NK-92 (cell line): ENCODE data around the gene SLC34A1.
"Not testable (repeated sequence)": the region's sequence is repeated elsewhere in the genome, so short reads cannot be mapped to it uniquely, and the experiment has no call there.

Experiments used
- DNase-seq: peaks from one replicate; lab custom pipeline; 2025; ENCODE audit not compliant: unreplicated experiment; lab: John Stamatoyannopoulos, UW

The SLC34A1 gene

DNA sequence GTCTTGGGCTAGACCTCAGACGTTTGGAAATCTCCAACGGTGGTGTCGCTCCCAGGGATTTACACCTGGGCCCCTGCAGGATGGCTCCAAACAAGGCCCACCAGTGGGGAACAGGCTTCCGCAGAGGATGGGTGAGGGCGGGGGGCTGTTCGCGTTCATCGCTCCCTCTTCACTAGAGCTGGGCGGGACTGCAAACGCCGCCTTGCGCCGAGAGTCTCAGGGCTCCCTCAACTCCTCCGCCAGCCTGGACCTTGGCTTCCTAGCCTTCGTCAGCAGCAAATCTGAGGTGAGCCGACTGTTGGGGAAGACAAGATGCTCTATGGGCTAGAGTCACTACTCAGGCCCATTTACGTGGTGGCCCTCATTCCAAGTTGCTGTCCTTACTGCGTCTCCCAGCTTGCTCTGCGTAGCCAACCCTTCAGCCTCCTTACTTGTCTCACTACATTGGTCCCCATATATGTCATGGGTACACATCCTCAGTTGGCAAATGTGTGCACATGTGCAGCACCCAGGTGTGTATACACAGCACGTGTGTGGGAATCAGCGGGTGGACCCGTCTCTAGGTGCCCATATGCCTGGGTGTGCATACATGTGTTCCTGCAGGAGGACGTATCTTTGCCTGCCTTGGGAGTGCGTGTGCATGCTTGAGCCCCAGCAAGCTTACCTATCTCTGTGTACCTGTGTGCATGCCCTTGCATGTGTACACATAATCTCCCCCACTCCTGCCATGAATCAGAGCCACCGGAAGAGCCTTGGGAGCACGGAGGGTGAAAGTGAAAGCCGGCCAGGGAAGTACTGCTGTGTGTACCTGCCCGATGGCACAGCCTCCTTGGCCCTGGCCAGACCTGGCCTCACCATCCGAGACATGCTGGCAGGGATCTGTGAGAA lies 16.0 kb upstream of the SLC34A1 start:
- DNase-seq: no peak

DNA sequence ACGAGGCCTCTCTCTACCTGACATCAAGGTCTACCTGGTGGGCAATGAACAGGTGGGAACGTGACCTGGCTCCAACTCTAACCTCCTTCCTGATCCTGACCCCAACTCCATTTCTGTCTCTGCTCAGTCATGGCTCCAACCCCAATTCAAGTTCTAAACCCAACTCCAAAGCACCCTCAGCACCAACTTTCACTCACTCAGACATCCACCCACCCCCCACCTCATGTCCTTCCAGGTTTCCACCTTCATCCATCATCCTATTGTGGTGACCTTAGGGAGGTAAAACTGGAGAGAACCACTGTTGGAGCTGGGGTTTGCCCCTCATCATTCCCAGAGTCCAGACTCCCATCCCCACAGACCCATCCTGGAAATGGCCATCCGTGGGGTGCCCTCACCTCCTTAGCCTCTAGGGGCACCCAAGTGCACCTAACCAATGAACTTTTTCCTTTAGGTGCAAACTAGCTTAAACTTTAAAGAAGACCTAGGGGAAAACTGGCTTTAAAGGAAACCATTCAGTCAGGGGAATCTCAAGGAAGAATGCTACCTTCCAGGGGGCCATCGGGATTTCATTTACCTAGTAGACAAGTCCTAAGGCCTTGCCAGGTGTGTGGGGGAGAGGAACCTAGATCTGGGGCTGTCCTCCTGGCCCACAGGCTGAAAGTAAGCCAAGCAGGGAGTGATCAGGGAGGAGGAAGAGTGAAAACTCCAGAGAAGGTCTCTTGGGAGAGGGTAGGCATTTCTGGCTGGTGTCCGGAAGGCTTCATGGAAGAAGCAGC lies 15.2 kb upstream of the SLC34A1 start:
- DNase-seq: no peak

GRCh38 chr5:177369645-177370440 lies 14.4 kb upstream of the SLC34A1 start:
- no peak for DNase-seq

DNA sequence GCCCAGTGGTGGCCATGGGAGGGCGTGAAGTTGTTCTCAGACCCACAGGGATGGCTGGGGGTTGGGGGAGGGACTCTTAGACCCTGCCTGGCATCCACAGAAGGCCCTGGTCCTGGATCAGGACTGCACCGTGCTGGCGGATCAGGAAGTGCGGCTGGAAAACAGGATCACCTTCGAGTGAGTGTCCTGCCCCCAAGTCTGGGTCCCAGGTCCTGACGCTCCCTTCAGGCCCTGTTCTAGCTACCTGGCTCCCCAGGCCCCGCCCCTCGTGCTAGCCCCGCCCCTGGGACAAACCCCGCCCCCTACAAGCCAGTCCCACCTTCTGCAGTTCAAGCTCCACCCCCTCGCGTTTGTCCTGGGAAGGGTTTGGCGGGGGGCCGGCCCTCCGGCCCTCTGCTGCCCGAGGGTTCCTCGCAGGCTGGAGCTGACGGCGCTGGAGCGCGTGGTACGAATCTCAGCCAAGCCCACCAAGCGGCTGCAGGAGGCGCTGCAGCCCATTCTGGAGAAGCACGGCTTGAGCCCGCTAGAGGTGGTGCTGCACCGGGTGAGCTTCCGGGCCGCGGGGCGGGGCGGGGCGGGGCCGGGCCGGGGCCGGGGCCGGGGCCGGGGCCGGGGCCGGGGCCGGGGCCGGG lies 13.6 kb upstream of the SLC34A1 start:
- no peak for DNase-seq

DNA sequence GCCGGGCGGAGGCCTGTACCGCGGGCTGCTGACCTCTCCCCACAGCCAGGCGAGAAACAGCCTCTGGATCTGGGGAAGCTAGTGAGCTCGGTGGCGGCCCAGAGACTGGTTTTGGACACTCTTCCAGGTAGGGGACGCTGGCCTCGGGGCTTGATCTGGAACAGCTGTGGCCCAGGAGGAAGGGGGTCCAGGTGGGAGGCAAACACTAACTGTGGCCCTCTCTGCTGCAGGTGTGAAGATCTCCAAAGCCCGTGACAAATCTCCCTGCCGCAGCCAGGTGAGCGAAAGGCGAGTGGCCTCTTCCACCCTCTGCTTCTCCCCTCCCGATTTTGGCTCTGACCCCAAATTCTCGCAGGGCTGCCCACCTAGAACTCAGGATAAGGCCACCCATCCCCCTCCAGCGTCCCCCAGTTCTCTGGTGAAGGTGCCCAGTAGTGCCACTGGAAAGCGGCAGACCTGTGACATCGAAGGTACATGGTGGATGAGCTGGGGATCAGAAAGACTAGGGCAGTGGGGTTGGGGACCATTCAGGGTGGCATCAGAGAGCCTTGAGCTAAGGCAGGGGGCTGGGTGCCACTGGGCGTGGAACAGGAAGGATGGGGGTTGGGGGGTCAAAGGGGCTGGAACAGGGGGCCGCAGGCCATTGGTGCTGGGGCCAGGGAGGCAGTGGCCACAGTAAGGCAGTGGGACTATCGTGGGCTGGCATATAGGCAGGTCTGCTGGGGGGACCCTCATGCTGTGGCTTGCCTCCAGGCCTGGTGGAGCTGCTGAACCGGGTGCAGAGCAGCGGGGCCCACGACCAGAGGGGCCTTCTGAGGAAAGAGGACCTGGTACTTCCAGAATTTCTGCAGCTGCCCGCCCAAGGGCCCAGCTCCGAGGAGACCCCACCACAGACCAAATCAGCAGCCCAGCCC lies 12.9 kb upstream of the SLC34A1 start:
- DNase-seq: no peak

DNA sequence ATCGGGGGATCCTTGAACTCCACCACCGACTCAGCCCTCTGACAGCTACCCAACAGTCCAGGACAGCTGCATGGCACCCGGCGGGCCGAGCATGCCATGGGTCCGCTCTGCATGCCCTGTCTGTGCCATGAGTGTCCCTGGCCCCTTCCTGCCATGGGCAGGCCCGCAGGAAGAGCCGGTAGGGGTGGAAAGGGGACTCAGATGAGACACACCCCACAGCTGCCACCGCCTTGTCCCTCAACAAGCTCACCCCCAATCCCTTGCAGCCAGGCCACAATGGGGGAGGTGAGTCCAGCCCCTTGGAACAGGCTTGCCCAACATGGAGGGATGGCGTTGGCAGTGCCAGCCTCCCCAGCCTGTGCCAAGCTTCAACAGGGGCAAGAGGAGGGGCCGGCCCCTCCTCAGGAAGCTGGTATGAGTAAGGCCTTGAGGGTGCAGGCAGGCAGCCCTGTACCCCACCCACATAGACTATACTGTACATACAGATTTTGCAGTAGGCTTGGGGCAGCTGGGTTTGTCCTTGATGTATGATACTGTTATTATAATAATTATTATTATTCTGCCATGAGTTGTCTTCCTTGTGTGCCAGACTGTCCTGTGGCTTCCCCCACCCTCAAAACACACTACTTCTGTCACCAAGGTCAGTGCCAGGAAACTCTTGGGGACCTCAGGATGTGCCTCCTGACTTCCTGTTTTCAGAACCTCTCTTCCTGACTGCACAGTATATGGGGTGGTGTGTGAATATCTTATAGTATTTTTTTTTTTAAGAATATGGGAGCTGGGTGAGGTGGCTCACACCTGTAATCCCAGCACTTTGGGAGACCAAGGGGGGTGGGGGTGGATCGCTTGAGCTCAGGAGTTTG lies 12.0 kb upstream of the SLC34A1 start:
- DNase-seq: no peak

DNA sequence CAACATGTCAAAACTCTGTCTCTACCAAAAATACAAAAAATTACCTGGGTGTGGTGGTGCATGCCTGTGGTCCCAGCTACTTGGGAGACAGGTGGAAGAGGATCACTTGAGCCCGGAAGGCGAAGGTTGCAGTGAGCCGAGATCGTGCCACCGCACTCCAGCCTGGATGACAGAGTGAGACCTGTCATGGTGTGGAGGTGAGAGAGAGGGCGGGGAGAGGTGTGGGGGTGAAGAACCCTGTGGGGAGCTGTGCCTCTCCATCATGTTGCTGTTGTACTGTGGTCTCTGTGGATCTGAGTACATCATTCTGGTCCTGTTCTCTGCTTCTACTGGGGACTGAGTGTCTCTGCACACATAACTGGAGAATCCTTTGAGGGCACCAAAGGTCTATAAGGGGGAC lies 11.3 kb upstream of the SLC34A1 start:
- no peak for DNase-seq

GRCh38 chr5:177373806-177374205 lies 10.4 kb upstream of the SLC34A1 start:
- DNase-seq: no peak

DNA sequence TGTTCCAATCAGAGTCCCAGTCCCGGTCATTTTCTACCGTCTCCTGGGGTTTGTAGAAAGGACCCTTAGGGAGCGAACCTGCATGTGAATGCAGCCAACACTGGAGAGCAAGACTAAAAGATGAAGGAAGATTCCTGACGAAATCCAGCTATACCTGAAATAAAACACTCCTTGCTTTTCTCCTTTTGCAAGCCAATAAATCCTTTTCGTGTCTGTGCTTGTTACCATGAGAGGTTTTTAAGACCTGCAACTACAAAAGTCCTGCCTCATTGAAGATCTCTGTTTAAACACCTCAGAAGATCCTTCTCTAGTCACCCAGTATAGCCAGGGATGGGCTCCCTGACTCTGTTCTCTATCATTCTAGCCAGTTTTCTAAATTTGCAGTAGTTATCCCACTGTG lies 10.0 kb upstream of the SLC34A1 start:
- DNase-seq: no peak

DNA sequence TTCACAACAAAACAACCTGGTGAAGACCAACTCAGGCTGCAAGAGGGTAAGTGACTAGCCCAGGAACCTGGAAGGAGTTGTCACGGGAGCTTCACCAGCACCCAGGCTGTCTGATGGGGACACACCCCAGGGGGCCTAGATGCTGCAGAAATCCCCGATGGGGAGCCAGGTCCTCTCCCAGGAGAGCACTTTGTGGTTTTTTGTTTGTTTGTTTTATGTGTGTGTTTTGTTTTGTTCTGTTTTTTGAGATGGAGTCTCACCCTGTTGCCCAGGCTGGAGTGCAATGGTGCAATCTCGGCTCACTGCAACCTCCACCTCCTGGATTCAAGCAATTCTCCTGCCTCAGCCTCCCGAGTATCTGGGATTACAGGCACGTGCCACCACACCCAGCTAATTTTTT lies 8.7 kb upstream of the SLC34A1 start:
- DNase-seq: not testable (repeated sequence)

- no peak for DNase-seq
Observed at GRCh38 chr5:177376107-177376506, 8.1 kb upstream of the SLC34A1 start.

DNA sequence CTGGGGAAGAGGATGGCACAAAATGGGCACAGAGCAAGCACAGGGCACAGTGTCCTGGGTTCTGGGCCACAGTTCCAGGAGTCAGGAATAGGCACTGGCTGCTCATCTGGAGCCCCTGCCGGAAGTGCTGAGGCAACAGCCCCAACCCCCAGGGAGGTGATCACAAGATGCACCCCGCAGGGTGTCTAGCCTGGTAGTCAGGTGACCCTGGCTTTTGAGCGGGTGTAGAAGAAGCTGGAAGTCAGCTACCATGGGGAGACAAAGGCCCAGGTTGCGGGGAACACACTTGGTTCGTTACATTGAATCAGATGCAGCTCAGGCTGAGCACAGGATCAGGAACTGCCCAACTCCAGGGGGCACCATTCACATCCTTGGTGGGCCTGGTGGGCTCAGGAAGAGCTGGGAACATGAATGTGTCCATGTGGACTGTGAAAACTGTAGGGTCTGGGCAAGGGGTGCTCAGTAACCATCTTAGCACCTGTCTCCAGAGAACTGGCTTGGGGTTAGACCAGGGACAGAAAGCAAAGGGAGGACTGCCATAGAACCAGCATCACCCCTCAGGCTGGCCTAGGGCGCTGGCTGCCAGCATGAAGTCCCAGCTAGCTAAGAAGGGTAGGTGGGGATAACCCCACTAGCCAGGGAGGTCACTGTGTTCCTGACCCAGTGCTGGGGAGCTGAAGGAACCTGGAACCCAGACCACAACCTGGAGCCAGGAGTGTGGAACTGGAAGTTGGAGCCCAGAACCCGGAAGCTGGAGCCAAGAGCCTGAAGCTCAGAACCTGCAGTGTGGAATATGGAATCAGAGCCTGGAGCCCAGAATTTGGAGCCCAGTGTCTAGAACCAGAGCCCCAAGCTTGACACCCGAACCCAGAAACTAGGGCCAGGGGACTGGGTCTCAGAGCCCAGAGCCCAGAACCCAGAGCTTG lies 6.1 kb upstream of the SLC34A1 start:
- no peak for DNase-seq

GRCh38 chr5:177378884-177379883 lies 5.0 kb upstream of the SLC34A1 start:
- no peak for DNase-seq

DNA sequence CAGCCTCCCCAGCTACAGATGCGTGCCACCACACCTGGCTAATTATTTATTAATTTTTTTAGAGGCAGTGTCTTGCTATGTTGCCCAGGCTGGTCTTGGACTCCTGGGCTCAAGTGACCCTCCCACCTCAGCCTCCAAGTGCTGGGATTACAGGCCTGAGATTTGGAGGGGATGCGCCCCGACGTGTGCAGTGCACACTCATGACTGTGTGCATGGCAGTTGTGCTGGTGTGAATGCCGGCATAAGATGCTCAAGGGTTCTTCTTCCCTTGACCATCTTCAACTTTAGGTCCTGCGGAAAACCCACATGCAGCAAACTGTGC lies 3.5 kb upstream of the SLC34A1 start:
- no peak for DNase-seq

- no peak for DNase-seq
Observed at GRCh38 chr5:177382423-177383029, 1.7 kb upstream of the SLC34A1 start.

DNA sequence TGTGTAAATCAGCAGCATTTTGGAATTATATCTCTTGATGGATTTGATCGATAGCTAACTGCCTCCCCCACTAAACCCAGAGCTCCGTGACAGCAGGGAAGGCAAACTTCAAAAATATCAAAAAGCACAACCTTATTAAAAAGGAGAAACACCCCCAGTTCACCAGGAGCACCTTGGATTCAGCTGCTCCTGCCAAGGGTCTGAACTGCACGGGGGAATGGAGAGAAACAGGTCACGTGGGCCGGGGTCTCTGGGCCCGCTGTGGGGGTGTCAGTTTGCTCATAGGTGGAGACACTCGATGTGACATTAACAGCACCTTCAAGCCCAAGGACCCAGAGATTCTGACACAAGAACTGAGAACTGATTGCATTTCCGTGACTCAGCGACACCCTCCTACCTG lies 1.1 kb upstream of the SLC34A1 start:
- DNase-seq: no peak
